HEK293T (cell line): ENCODE measurements around the gene PAX8.

Experiments
- ELF4 ChIP-seq: fragments of 450-650 bp; IDR thresholded peaks from 2 replicates; pipeline ENCODE4 v1.6.1; 2017; ENCODE audit warnings: antibody characterized with exemption
- FOXA1 ChIP-seq: fragments of 450-650 bp; IDR thresholded peaks from 2 replicates; pipeline ENCODE4 v1.6.1; 2016; ENCODE audit warnings: mild to moderate bottlenecking
- FOXM1 ChIP-seq: fragments of 450-650 bp; IDR thresholded peaks from 2 replicates; pipeline ENCODE4 v1.6.1; 2017; ENCODE audit warnings: mild to moderate bottlenecking, borderline replicate concordance
- HDGF ChIP-seq: fragments of 450-650 bp; IDR thresholded peaks from 2 replicates; pipeline ENCODE4 v1.6.1; 2017; ENCODE audit warnings: antibody characterized with exemption, borderline replicate concordance
- L3MBTL2 ChIP-seq: fragments of 450-650 bp; conservative IDR thresholded peaks from 2 replicates; pipeline ENCODE4 v1.6.1; 2016; ENCODE audit warnings: mild to moderate bottlenecking
- PKNOX1 ChIP-seq: fragments of 450-650 bp; IDR thresholded peaks from 2 replicates; pipeline ENCODE4 v1.6.1; 2016
- SUZ12 ChIP-seq: fragments of 450-650 bp; IDR thresholded peaks from 2 replicates; pipeline ENCODE4 v1.6.1; 2016; ENCODE audit warnings: mild to moderate bottlenecking
- TARDBP ChIP-seq: fragments of 450-650 bp; IDR thresholded peaks from 2 replicates; pipeline ENCODE4 v1.6.1; 2016
- ZNF384 ChIP-seq: fragments of 450-650 bp; IDR thresholded peaks from 2 replicates; pipeline ENCODE4 v1.6.1; 2016

GRCh38 chr2:113171334-113172075, 107.2 kb downstream of the PAX8 start:
- TF ChIP-seq FOXM1, result no peak
- no peak for TF ChIP-seq L3MBTL2
- no peak for TF ChIP-seq HDGF
- TF ChIP-seq SUZ12, result no peak
- no peak for TF ChIP-seq FOXA1
- TF ChIP-seq ZNF384, result no peak
- no peak for TF ChIP-seq TARDBP
- TF ChIP-seq PKNOX1, result no peak
- TF ChIP-seq ELF4, result no peak
